Endothelial cell of umbilical vein (primary cell): ENCODE data around the gene PEAR1. TPM values are rescaled to one million over a fixed set of nuclear protein-coding genes. Genes with fewer than 3 reads are reported as not detected.

Experiments
- BruUV-seq: library from RNA; stranded (reverse); fragments of 400-500 nt; replicated peaks from 2 replicates; lab custom pipeline; 2021; lab: Mats Ljungman, UMichigan
- CTCF ChIA-PET: fragments of 300-600, 350-600 bp; sonication (Branson Sonifier 250); formaldehyde crosslinking; loops from one replicate; lab custom pipeline; 2021; ENCODE audit warnings: antibody characterized with exemption, inconsistent platforms; lab: Charles Lee
- POLR2A ChIA-PET: fragments of 300-600, 350-600 bp; sonication (Branson Sonifier 250); formaldehyde crosslinking; loops from one replicate; lab custom pipeline; 2021; ENCODE audit warnings: antibody characterized with exemption, inconsistent platforms; lab: Charles Lee
- DNase-seq: peaks from one replicate; pipeline ENCODE4 v3.0.0-alpha.2; 2011; ENCODE audit warnings: low read depth, low spot score
- FAIRE-seq: peaks from 2 replicates; lab custom pipeline; 2011; peaks lifted over from hg19 to GRCh38; lab: Jason Lieb, UNC
- H2AFZ ChIP-seq: 2 replicates; pipeline ENCODE4 v1.6.0; 2012; ENCODE audit warnings: low read depth, low read length, control low read depth, inconsistent platforms
- H3K27ac ChIP-seq: 2 replicates; pipeline ENCODE4 v1.5.1; 2011; ENCODE audit warnings: low read depth, mild to moderate bottlenecking, control low read depth, low read length, moderate library complexity; ENCODE audit not compliant: insufficient read depth
- H3K27me3 ChIP-seq, 2 experiments: 2 replicates each; pipeline versions ENCODE4 v1.6.0 to v1.6.1; 2011; ENCODE audit warnings: low read length in 2 of 2, mixed read lengths in 1 of 2; ENCODE audit not compliant: control insufficient read depth in 2 of 2, insufficient read depth in 2 of 2
- H3K36me3 ChIP-seq, 2 experiments: 2 replicates in 1 of 2; 3 replicates in 1 of 2; pipeline ENCODE4 v1.5.1; 2011; ENCODE audit warnings: low read length in 2 of 2, mild to moderate bottlenecking in 1 of 2, moderate library complexity in 1 of 2; ENCODE audit not compliant: control insufficient read depth in 2 of 2, insufficient read depth in 2 of 2; ENCODE audit errors: extremely low read depth in 1 of 2
- H3K4me1 ChIP-seq: 3 replicates; pipeline ENCODE4 v1.5.1; 2011; ENCODE audit warnings: mild to moderate bottlenecking, low read length; ENCODE audit not compliant: control insufficient read depth, insufficient read depth; ENCODE audit errors: extremely low read depth
- H3K4me2 ChIP-seq: 2 replicates; pipeline ENCODE4 v1.6.1; 2011; ENCODE audit warnings: low read length, control low read depth, mixed read lengths; ENCODE audit not compliant: insufficient read depth
- H3K4me3 ChIP-seq, 3 experiments: fragments of 200-600 bp in 1 of 3; sonication (generic), shearing (Covaris generic) in 1 of 3; replicated peaks in 1 of 3; 2 replicates each; pipeline ENCODE4 v1.5.1; 2011 to 2016; ENCODE audit warnings: control low read depth in 3 of 3, low read length in 3 of 3, mild to moderate bottlenecking in 2 of 3, inconsistent platforms in 1 of 3, low read depth in 1 of 3, moderate library complexity in 1 of 3; ENCODE audit not compliant: insufficient read depth in 1 of 3
- H3K79me2 ChIP-seq: 2 replicates; pipeline ENCODE4 v1.6.0; 2012; ENCODE audit warnings: low read length, inconsistent platforms; ENCODE audit not compliant: control insufficient read depth, insufficient read depth
- H3K9ac ChIP-seq: replicated peaks from 2 replicates; pipeline ENCODE3; 2011; ENCODE audit warnings: low read length, control low read depth; ENCODE audit not compliant: insufficient read depth; ENCODE audit errors: extremely low read depth
- H3K9me1 ChIP-seq: replicated peaks from 3 replicates; pipeline ENCODE4 v1.6.0; 2011; ENCODE audit warnings: mild to moderate bottlenecking, low read length; ENCODE audit not compliant: control insufficient read depth, insufficient read depth; ENCODE audit errors: extremely low read depth
- H3K9me3 ChIP-seq: replicated peaks from 2 replicates; pipeline ENCODE4 v1.5.1; 2012; ENCODE audit warnings: low read length, inconsistent platforms; ENCODE audit not compliant: control insufficient read depth, insufficient read depth
- H4K20me1 ChIP-seq: replicated peaks from 2 replicates; pipeline ENCODE3; 2011; ENCODE audit warnings: mild to moderate bottlenecking, low read length; ENCODE audit not compliant: control insufficient read depth, insufficient read depth; ENCODE audit errors: extremely low read depth
- EZH2 ChIP-seq: IDR thresholded peaks from 2 replicates; pipeline ENCODE4 v1.6.1; 2012; ENCODE audit warnings: borderline replicate concordance, low read depth, mild to moderate bottlenecking, moderate library complexity, low read length, inconsistent platforms; ENCODE audit not compliant: severe bottlenecking
- FOS ChIP-seq: IDR thresholded peaks from 2 replicates; pipeline ENCODE4 v1.6.1; 2011; ENCODE audit warnings: mild to moderate bottlenecking, low read length, moderate library complexity, borderline replicate concordance; ENCODE audit not compliant: insufficient read depth
- GATA2 ChIP-seq: IDR thresholded peaks from 2 replicates; pipeline ENCODE4 v1.7.0; 2011; ENCODE audit warnings: low read depth, mild to moderate bottlenecking, moderate library complexity, mixed read lengths, low read length; ENCODE audit not compliant: insufficient read length, insufficient read depth
- JUN ChIP-seq: IDR thresholded peaks from 2 replicates; pipeline ENCODE4 v1.6.1; 2011; ENCODE audit warnings: borderline replicate concordance, low read depth; ENCODE audit not compliant: insufficient read length, insufficient read depth
- POLR2A ChIP-seq: IDR thresholded peaks from 2 replicates; pipeline ENCODE4 v1.6.1; 2012; ENCODE audit warnings: low read depth, mild to moderate bottlenecking, control low read depth, low read length
- POLR2AphosphoS5 ChIP-seq: IDR thresholded peaks from 2 replicates; pipeline ENCODE4 v1.6.1; 2012; ENCODE audit warnings: low read depth, mild to moderate bottlenecking, control low read depth, low read length, moderate library complexity; ENCODE audit not compliant: insufficient read depth
- dilution Hi-C: fragments of 300-500 bp; cut with MboI; formaldehyde crosslinking; loops from one replicate; pipeline ENCODE4 v1.15.0; 2019; ENCODE audit warnings: low sequenced_read_pairs; ENCODE audit not compliant: extremely low pct_ligation_motif_present
- intact Hi-C: fragments of 100-400 bp; cut with micrococcal nuclease; formaldehyde crosslinking; loops from one replicate; pipeline ENCODE4 v1.10.0; 2022
- polyA plus RNA-seq, 4 experiments: library from polyadenylated mRNA; depleted of rRNA in 3 of 4; stranded (reverse) in 3 of 4; unstranded in 1 of 4; fragments of >200 nt; gene quantifications; 2 replicates each; pipeline versions ENCODE4 v1.2.1 to v1.2.3, GENCODE V29; 2011 to 2012; ENCODE audit warnings: missing spikeins in 1 of 4
- total RNA-seq: library from RNA; stranded (reverse); gene quantifications from 2 replicates; pipeline ENCODE4 v1.2.3, GENCODE V29; 2021
- TF ChIP-seq, protein P1 (sequence below), 2 donors: IDR thresholded peaks; 1 replicate in 1 of 2; 2 replicates in 1 of 2; pipeline ENCODE4 v1.5.1; 2011; ENCODE audit warnings: low read length in 2 of 2, mild to moderate bottlenecking in 2 of 2, moderate library complexity in 2 of 2, control low read depth in 1 of 2, inconsistent platforms in 1 of 2, low read depth in 1 of 2; ENCODE audit not compliant: insufficient read depth in 1 of 2; ENCODE audit errors: extremely low read depth in 1 of 2

PEAR1 gene
- total and polyA plus RNA-seq, 2 donors (not counting 3 experiments of a cell fraction or from before 2014, with no cell fraction given): 90.7 to 106 TPM

DNA sequence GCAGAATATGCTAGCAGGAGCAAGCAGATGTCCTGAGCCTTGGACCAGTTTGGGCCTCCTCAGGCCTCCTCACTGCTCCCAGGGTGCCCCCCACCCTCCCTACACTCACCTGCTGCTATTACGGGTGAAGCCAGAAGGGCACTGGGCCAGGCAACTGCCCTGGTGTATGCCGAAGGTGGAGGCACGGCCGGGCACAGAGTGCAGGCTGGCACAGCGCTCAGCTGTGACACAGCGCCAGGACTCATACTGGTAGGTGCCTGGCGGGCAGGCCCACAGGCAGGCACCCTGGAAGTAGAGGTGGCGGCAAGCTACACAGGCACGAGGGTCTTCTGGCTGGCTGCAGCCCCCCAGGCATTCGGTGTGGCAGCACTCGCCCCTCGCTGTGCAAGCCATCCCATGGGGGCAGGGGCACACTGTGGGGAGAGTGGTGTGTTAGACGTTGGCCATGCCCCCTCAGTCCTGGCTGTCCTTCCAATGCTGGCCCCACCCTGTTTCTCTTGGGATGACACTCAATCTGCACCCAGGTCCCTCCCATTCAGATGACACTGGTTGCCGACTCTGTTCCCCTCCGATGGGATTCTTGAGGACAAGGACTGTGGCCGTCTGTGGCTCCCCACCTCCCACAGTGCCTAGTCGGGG, 41.6 kb upstream of the PEAR1 start:
- peaks cover 24 to 37% of the 10 kb centered on the region in 2 experiments for H3K27me3 ChIP-seq
- FAIRE-seq: no peak
- H3K9me3 ChIP-seq: no peaks in the 10 kb centered on the region
- no TSS peak for BruUV-seq
- no peak overlapping the region for H3K4me3 ChIP-seq
- ChIA-PET POLR2A (no interaction called here), CTCF (interaction anchor here (0.7 to 1.9 kb wide), 4 partner anchors 14 to 162 kb away, joined by 3 to 6 read pairs (median 4); no protein-coding TSS in a partner anchor)
- no peaks in the 10 kb centered on the region for H3K79me2 ChIP-seq
- no peak for DNase-seq
- dilution Hi-C loops: no loop called here
- H3K4me1 ChIP-seq: peaks cover 16% of the 10 kb centered on the region
- no peak overlapping the region for H3K4me2 ChIP-seq
- H3K9ac ChIP-seq: no peak overlapping the region
- no peak overlapping the region for H3K27ac ChIP-seq
- H3K36me3 ChIP-seq: no peaks in the 10 kb centered on the region
- H2AFZ ChIP-seq: no peak overlapping the region
- intact Hi-C loops: no loop called here
- no peaks in the 10 kb centered on the region for H4K20me1 ChIP-seq
- TF ChIP-seq FOS (no peak), JUN (no peak), POLR2AphosphoS5 (no peak), GATA2 (no peak), EZH2 (no peak), POLR2A (no peak)
- TF ChIP-seq, protein P1, sequence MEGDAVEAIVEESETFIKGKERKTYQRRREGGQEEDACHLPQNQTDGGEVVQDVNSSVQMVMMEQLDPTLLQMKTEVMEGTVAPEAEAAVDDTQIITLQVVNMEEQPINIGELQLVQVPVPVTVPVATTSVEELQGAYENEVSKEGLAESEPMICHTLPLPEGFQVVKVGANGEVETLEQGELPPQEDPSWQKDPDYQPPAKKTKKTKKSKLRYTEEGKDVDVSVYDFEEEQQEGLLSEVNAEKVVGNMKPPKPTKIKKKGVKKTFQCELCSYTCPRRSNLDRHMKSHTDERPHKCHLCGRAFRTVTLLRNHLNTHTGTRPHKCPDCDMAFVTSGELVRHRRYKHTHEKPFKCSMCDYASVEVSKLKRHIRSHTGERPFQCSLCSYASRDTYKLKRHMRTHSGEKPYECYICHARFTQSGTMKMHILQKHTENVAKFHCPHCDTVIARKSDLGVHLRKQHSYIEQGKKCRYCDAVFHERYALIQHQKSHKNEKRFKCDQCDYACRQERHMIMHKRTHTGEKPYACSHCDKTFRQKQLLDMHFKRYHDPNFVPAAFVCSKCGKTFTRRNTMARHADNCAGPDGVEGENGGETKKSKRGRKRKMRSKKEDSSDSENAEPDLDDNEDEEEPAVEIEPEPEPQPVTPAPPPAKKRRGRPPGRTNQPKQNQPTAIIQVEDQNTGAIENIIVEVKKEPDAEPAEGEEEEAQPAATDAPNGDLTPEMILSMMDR (IDR thresholded peaks at IDR 0.05; ENCODE audit: extremely low read depth in 1 of 2, insufficient read depth in 1 of 2, low read depth in 1 of 2, low read length in 2 of 2): no peak
- H3K9me1 ChIP-seq: no peaks in the 10 kb centered on the region
